ENCODE results near the gene TNFRSF4. TPM values are rescaled to one million over a fixed set of nuclear protein-coding genes. Genes with fewer than 3 reads are reported as not detected.
A peak's percentile ranks its signal among the peaks of the same experiment; 100 is the strongest.

TNFRSF4 gene
- total and polyA plus RNA-seq, 2 of the 13 experiments (the other 11 are each of a cell fraction or from before 2014, with no cell fraction given), result not detected

- Histone ChIP-seq H3K4me3 (replicated peaks in 1 of 3; ENCODE audit: insufficient read depth in 1 of 3, low read depth in 2 of 3, low read length in 3 of 3) (peak overlapping the region; percentile 47 to 68 (median 67); a peak in 4 of 6 replicates), H3K4me1 (ENCODE audit: insufficient read depth, low read length) (peaks cover 57% of the 10 kb centered on the region), H2AFZ (ENCODE audit: low read length) (no peak overlapping the region), H3K4me2 (ENCODE audit: low read depth, low read length) (peak overlapping the region; percentile 82), H3K9me3 (ENCODE audit: low read length) (no peaks in the 10 kb centered on the region), H4K20me1 (ENCODE audit: insufficient read depth, low read length) (no peaks in the 10 kb centered on the region), H3K79me2 (ENCODE audit: insufficient read depth, low read length) (no peaks in the 10 kb centered on the region), H3K27ac (ENCODE audit: extremely low read length, insufficient read depth, low read length) (peak overlapping the region; percentile 34), H3K36me3 (replicated peaks in 1 of 2; ENCODE audit: control insufficient read depth in 1 of 2, insufficient read depth in 2 of 2, low read length in 2 of 2) (no peaks in the 10 kb centered on the region), H3K9ac (ENCODE audit: insufficient read depth, low read depth, low read length) (peak overlapping the region; percentile 63; the same call in 1 of the 2 replicates), H3K27me3 (ENCODE audit: control insufficient read depth in 1 of 2, insufficient read depth in 2 of 2, low read length in 2 of 2) (no peaks in the 10 kb centered on the region)
- DNase-seq (ENCODE audit: low spot score) (no peak), FAIRE-seq (no peak), ATAC-seq (no peak)
- CTCF ChIA-PET (ENCODE audit: low intra/inter-chr PET ratio, low total read pairs), result no interaction called here
- no TSS peak for BruUV-seq (replicated peaks)
- in situ Hi-C loops (cut with HindIII; ENCODE audit: extremely low pct_ligation_motif_present, low pct_unique_long_range_greater_than_20kb), result no loop called here
- 69% methylated on average over 10 of the region's 26 CpGs for WGBS (ENCODE audit: low lambda C conversion rate)
- POLR2A ChIA-PET, result interaction anchor here (1.0 to 7.4 kb wide), 13 partner anchors 10 to 158 kb away, joined by 3 to 93 read pairs (median 6); partner anchors contain the start of genes AGRN and SDF4
- intact Hi-C loops (cut with micrococcal nuclease; ENCODE audit: unreplicated experiment), result no loop called here
- TF ChIP-seq MXD3 (CRISPR knock-in tag; IDR thresholded peaks at IDR 0.05), result no peak
- TF ChIP-seq ARNT2 (CRISPR knock-in tag; IDR thresholded peaks at IDR 0.05; ENCODE audit: low read depth), result no peak
- no peak for TF ChIP-seq ZKSCAN8 (CRISPR knock-in tag; IDR thresholded peaks at IDR 0.05; ENCODE audit: borderline replicate concordance)
- TF ChIP-seq PRPF4 (IDR thresholded peaks at IDR 0.05; ENCODE audit: low read depth, low read length, poor library complexity, severe bottlenecking), result no peak
- TF ChIP-seq ZNF740 (CRISPR knock-in tag; IDR thresholded peaks at IDR 0.05), result no peak
- TF ChIP-seq TEAD2 (CRISPR knock-in tag; IDR thresholded peaks at IDR 0.05), result no peak
- TF ChIP-seq ZNF816 (CRISPR knock-in tag; IDR thresholded peaks at IDR 0.05; ENCODE audit: borderline replicate concordance), result no peak
- TF ChIP-seq ZBTB3 (CRISPR knock-in tag; IDR thresholded peaks at IDR 0.05; ENCODE audit: borderline replicate concordance, low read depth), result no peak
- no peak for TF ChIP-seq ZNF331 (CRISPR knock-in tag; IDR thresholded peaks at IDR 0.05)
- TF ChIP-seq NRL (CRISPR knock-in tag; IDR thresholded peaks at IDR 0.05; ENCODE audit: borderline replicate concordance), result no peak; the same call in 1 of the 2 replicates
- no peak for TF ChIP-seq CEBPB (IDR thresholded peaks at IDR 0.05; ENCODE audit: borderline replicate concordance, low read depth, low read length)
- 0 out of 2 replicates have a peak, but pooled peaks have one; percentile 60 for TF ChIP-seq ZNF138 (CRISPR knock-in tag; IDR thresholded peaks at IDR 0.05; ENCODE audit: low read depth)
- no peak for TF ChIP-seq ZNF788 (CRISPR knock-in tag; IDR thresholded peaks at IDR 0.05; ENCODE audit: borderline replicate concordance)
- TF ChIP-seq DRAP1 (CRISPR knock-in tag; IDR thresholded peaks at IDR 0.05), result no peak
- no peak for TF ChIP-seq REST (IDR thresholded peaks at IDR 0.05; ENCODE audit: borderline replicate concordance in 1 of 2, low read depth in 1 of 2, low read length in 2 of 2)
- TF ChIP-seq BATF2 (CRISPR knock-in tag; IDR thresholded peaks at IDR 0.05), result no peak
- no peak for TF ChIP-seq ZNF205 (CRISPR knock-in tag; IDR thresholded peaks at IDR 0.05)
- no peak for TF ChIP-seq GTF2F1 (IDR thresholded peaks at IDR 0.05; ENCODE audit: low read length)
Measured at GRCh38 chr1:1164361-1164700, 49.6 kb downstream of the TNFRSF4 start.
